Keratinocyte (primary cell): ENCODE data around the gene PLEKHA1. TPM values are rescaled to one million over a fixed set of nuclear protein-coding genes. Genes with fewer than 3 reads are reported as not detected.

ENCODE experiments used
- DNase-seq: peaks from one replicate; pipeline ENCODE4 v3.0.0-alpha.2; 2011; ENCODE audit warnings: low read depth, missing footprints, low spot score
- FAIRE-seq: peaks from 2 replicates; lab custom pipeline; 2011; peaks lifted over from hg19 to GRCh38; lab: Jason Lieb, UNC
- H2AFZ ChIP-seq: 2 replicates; pipeline ENCODE4 v1.6.0; 2012; ENCODE audit warnings: low read length, control low read depth, inconsistent platforms; ENCODE audit not compliant: control insufficient read depth
- H3K27ac ChIP-seq: 2 replicates; pipeline ENCODE4 v1.5.1; 2011; ENCODE audit warnings: low read length; ENCODE audit not compliant: control insufficient read depth, insufficient read depth
- H3K27me3 ChIP-seq: 3 replicates; pipeline ENCODE4 v1.6.0; 2011; ENCODE audit warnings: low read length; ENCODE audit not compliant: control insufficient read depth, insufficient read depth; ENCODE audit errors: extremely low read depth
- H3K36me3 ChIP-seq, 2 experiments: 2 replicates in 1 of 2; 3 replicates in 1 of 2; pipeline ENCODE4 v1.5.1; 2011; ENCODE audit warnings: low read length in 2 of 2, mild to moderate bottlenecking in 1 of 2; ENCODE audit not compliant: control insufficient read depth in 2 of 2, insufficient read depth in 2 of 2; ENCODE audit errors: extremely low read depth in 1 of 2
- H3K4me1 ChIP-seq: 3 replicates; pipeline ENCODE4 v1.5.1; 2011; ENCODE audit warnings: low read length; ENCODE audit not compliant: control insufficient read depth, insufficient read depth; ENCODE audit errors: extremely low read depth
- H3K4me2 ChIP-seq: 3 replicates; pipeline ENCODE4 v1.6.0; 2011; ENCODE audit warnings: low read depth, low read length; ENCODE audit not compliant: control insufficient read depth, insufficient read depth; ENCODE audit errors: extremely low read depth
- H3K4me3 ChIP-seq, 3 experiments: fragments of 200-600 bp in 1 of 3; sonication (generic) in 1 of 3; 2 replicates in 2 of 3; 3 replicates in 1 of 3; pipeline ENCODE4 v1.5.1; 2011 to 2016; ENCODE audit warnings: low read length in 3 of 3, mild to moderate bottlenecking in 3 of 3, control low read depth in 2 of 3, inconsistent platforms in 1 of 3, low read depth in 1 of 3, mixed read lengths in 1 of 3, mixed run types in 1 of 3, moderate library complexity in 1 of 3; ENCODE audit not compliant: control insufficient read depth in 2 of 3, insufficient read depth in 2 of 3; ENCODE audit errors: extremely low read depth in 1 of 3
- H3K79me2 ChIP-seq: 2 replicates; pipeline ENCODE4 v1.6.0; 2012; ENCODE audit warnings: low read length; ENCODE audit not compliant: control insufficient read depth, insufficient read depth
- H3K9ac ChIP-seq: 3 replicates; pipeline ENCODE4 v1.6.0; 2011; ENCODE audit warnings: low read length; ENCODE audit not compliant: control insufficient read depth, insufficient read depth; ENCODE audit errors: extremely low read depth
- H3K9me1 ChIP-seq: 3 replicates; pipeline ENCODE4 v1.6.0; 2011; ENCODE audit warnings: low read length; ENCODE audit not compliant: control insufficient read depth, insufficient read depth; ENCODE audit errors: extremely low read depth
- H3K9me3 ChIP-seq: 2 replicates; pipeline ENCODE4 v1.5.1; 2012; ENCODE audit warnings: low read depth, low read length; ENCODE audit not compliant: control insufficient read depth
- H4K20me1 ChIP-seq: 3 replicates; pipeline ENCODE4 v1.6.0; 2011; ENCODE audit warnings: low read length; ENCODE audit not compliant: control insufficient read depth, insufficient read depth; ENCODE audit errors: extremely low read depth
- EZH2 ChIP-seq: IDR thresholded peaks from one replicate; pipeline ENCODE4 v1.6.1; 2012; ENCODE audit warnings: inconsistent platforms, mild to moderate bottlenecking, low read length, moderate library complexity
- dilution Hi-C: fragments of 300-500 bp; cut with MboI; formaldehyde crosslinking; loops from one replicate; pipeline ENCODE4 v1.7.0; 2020; ENCODE audit warnings: low sequenced_read_pairs; ENCODE audit not compliant: extremely low pct_ligation_motif_present
- polyA plus RNA-seq, 5 experiments: library from polyadenylated mRNA; depleted of rRNA in 3 of 5; stranded (reverse) in 3 of 5; stranded (forward) in 1 of 5; unstranded in 1 of 5; fragments of >200 nt; gene quantifications; 1 replicate in 1 of 5; 2 replicates in 3 of 5; 3 replicates in 1 of 5; pipeline versions ENCODE4 v1.2.1 to v1.2.3, GENCODE V29; 2011 to 2012; ENCODE audit warnings: missing spikeins in 2 of 5, low read depth in 1 of 5, low replicate concordance in 1 of 5
- TF ChIP-seq, protein P1 (sequence below), 3 experiments: IDR thresholded peaks in 1 of 3; conservative IDR thresholded peaks in 1 of 3; optimal IDR thresholded peaks in 1 of 3; 2 replicates in 2 of 3; 3 replicates in 1 of 3; pipeline versions ENCODE3 to v1.5.1; 2011; ENCODE audit warnings: low read length in 3 of 3, mild to moderate bottlenecking in 3 of 3, moderate library complexity in 2 of 3, control low read depth in 1 of 3, inconsistent platforms in 1 of 3; ENCODE audit not compliant: insufficient read depth in 2 of 3; ENCODE audit errors: extremely low read depth in 1 of 3

Gene PLEKHA1
- polyA plus RNA-seq, 1 donor (not counting 4 experiments of a cell fraction or from before 2014, with no cell fraction given) = 66.7 TPM

DNA sequence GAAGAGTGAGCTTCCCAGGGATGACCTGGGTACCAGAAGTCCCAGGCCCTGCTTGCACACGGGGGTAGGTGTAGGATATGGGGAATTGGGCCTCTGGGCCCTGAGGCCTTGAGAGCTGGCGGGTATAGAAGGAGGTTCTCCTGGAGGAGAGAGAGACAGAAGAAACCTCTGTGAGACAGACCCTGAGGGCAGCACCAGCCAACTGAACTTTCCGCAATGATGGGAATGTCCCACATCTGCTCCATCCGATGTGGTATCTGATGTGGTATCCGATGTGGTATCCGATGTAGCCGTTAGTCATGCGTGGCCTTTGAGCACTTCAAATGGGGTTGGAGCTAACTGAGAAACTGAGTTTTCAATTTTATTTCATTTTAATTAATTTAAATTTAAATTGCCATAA, 30.6 kb upstream of the PLEKHA1 start:
- no peaks in the 10 kb centered on the region for H3K9me1 ChIP-seq
- FAIRE-seq (no peak), DNase-seq (no peak)
- no peaks in the 10 kb centered on the region for H3K79me2 ChIP-seq
- no peaks in the 10 kb centered on the region for H3K27me3 ChIP-seq
- dilution Hi-C loops = no loop called here
- no peak overlapping the region for H3K4me3 ChIP-seq
- H4K20me1 ChIP-seq = no peaks in the 10 kb centered on the region
- H3K27ac ChIP-seq = no peak overlapping the region
- H3K36me3 ChIP-seq = no peaks in the 10 kb centered on the region
- TF ChIP-seq, protein P1, sequence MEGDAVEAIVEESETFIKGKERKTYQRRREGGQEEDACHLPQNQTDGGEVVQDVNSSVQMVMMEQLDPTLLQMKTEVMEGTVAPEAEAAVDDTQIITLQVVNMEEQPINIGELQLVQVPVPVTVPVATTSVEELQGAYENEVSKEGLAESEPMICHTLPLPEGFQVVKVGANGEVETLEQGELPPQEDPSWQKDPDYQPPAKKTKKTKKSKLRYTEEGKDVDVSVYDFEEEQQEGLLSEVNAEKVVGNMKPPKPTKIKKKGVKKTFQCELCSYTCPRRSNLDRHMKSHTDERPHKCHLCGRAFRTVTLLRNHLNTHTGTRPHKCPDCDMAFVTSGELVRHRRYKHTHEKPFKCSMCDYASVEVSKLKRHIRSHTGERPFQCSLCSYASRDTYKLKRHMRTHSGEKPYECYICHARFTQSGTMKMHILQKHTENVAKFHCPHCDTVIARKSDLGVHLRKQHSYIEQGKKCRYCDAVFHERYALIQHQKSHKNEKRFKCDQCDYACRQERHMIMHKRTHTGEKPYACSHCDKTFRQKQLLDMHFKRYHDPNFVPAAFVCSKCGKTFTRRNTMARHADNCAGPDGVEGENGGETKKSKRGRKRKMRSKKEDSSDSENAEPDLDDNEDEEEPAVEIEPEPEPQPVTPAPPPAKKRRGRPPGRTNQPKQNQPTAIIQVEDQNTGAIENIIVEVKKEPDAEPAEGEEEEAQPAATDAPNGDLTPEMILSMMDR (optimal IDR thresholded peaks at IDR 0.05 in 1 of 3, IDR thresholded peaks at IDR 0.05 in 1 of 3, conservative IDR thresholded peaks at IDR 0.05 in 1 of 3; ENCODE audit: extremely low read depth in 1 of 3, insufficient read depth in 2 of 3, low read length in 3 of 3) = no peak
- TF ChIP-seq EZH2 = no peak
- H3K4me1 ChIP-seq = peaks cover 15% of the 10 kb centered on the region
- H3K9ac ChIP-seq = no peak overlapping the region
- no peak overlapping the region for H3K4me2 ChIP-seq
- no peak overlapping the region for H2AFZ ChIP-seq
- H3K9me3 ChIP-seq = no peaks in the 10 kb centered on the region

DNA sequence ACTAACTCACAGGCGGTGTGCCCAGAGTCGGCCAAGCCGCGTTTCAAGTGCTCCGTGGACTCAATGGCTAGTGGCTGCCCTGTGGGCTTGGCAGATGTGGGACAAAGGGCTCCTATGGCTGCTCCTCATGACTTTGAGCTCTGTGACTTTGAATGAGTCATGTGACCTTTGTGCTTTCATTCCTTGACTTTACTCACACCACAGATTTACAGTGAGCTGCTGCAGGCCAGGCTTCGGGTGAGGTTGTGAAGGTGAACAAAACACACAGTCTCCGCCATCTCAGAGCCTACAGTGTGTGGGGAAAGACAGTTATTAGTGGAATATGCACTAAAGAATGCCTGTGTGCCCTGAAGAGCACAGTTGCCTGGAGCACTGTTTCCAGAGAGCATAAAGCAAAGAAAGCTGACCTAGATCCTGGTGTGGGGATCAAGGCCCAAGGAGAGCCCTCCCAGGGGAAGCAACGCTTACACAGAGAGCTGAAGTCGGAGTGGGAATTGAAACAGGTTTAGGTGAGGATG, 29.7 kb upstream of the PLEKHA1 start:
- no peaks in the 10 kb centered on the region for H3K9me3 ChIP-seq
- no peak overlapping the region for H3K4me3 ChIP-seq
- no peak overlapping the region for H3K4me2 ChIP-seq
- H3K27me3 ChIP-seq = no peaks in the 10 kb centered on the region
- dilution Hi-C loops = no loop called here
- H3K27ac ChIP-seq = no peak overlapping the region
- no peak for FAIRE-seq
- peaks cover 7% of the 10 kb centered on the region for H3K4me1 ChIP-seq
- H3K79me2 ChIP-seq = no peaks in the 10 kb centered on the region
- H2AFZ ChIP-seq = no peak overlapping the region
- no peak for TF ChIP-seq EZH2
- TF ChIP-seq, protein P1 (optimal IDR thresholded peaks at IDR 0.05 in 1 of 3, IDR thresholded peaks at IDR 0.05 in 1 of 3, conservative IDR thresholded peaks at IDR 0.05 in 1 of 3; ENCODE audit: extremely low read depth in 1 of 3, insufficient read depth in 2 of 3, low read length in 3 of 3) = no peak
- no peaks in the 10 kb centered on the region for H4K20me1 ChIP-seq
- no peak for DNase-seq
- H3K36me3 ChIP-seq = no peaks in the 10 kb centered on the region
- H3K9me1 ChIP-seq = no peaks in the 10 kb centered on the region
- H3K9ac ChIP-seq = no peak overlapping the region
